NCI-H1930 (cell line): ENCODE results near the gene NRXN3.
A peak's percentile ranks its signal among the peaks of the same experiment; 100 is the strongest.

Experiments used
- DNase-seq, 2 experiments: peaks; one replicate each; lab custom pipeline; 2025; lab: John Stamatoyannopoulos, UW

The NRXN3 gene

DNA sequence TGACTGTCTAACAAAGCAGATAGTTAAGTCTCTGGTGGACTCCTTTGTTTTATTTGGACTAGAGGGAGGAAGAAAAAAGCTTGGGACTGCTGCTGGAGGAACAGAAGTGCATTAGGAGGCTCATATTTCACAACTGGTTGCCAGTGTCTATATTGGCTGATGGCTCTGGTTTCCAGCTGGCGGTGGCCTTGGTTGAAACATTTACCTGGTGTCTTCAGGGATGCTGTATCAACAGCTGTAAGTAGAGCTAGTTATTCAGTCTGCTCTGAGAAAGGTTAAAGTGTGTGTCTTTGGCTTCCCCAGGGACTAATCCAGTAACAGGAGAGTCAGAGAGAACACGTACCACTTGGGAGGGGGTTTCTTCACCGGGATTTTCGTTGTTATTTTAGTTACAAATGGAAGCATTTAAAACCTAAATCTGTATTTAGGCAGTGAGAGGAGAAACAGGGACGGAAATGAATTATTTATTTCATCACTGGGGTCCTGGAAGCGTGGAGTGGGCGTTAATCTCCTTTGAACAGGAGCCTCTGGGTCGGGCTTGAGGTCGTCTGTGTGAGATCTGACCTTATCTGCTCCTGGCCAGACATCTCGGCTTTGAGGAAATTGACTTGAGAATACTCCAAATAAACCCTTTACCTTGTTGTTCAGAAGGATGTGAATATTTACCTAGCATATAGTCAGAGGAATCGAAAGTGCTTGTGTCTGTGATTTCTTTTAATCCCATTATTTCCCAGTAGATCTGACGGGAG, 149.9 kb downstream of the NRXN3 start:
- DNase-seq, result peak; percentile 75 to 91

- no peak for DNase-seq
Measured at GRCh38 chr14:78324353-78324752, 154.2 kb downstream of the NRXN3 start.

DNA sequence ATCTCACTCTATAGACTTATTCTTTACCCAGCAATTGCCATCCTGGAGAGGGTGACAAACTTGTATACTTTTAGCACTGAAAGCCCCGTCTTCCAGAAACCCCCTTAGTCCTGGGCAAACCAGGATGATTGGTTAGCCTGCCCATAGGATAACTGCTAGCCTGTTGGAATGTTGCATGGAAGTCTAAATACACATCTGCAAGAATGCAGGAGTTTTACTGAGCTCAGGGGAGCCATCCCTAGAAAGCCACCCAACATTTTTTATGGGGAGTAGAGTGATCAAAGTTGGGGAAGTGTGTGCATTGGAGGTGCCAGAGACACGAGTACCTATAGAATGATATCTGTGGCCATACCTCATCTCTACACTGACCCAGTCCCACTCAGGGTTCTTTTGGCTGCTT, 155.7 kb downstream of the NRXN3 start:
- no peak for DNase-seq

- no peak for DNase-seq
Measured at GRCh38 chr14:78327426-78328221, 157.5 kb downstream of the NRXN3 start.

DNA sequence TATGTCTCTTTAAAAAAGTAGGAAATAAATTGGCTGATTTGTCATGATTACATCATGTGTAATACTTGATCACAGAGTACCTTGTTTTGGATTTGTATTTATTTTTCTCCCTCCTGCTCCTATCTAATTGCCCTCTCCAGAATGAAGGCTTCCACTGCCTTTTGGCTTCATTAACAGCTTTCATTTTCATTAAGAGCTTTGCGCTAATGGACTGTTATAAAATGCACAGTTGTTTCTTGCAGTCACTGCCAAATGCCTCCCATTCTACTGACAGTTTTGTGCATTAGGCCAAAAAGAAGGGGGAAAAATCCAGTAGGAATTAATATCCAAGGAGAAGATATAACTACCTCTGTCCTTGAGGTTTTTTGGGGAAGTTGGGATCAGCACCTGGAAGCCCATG, 159.2 kb downstream of the NRXN3 start:
- DNase-seq, result no peak

DNA sequence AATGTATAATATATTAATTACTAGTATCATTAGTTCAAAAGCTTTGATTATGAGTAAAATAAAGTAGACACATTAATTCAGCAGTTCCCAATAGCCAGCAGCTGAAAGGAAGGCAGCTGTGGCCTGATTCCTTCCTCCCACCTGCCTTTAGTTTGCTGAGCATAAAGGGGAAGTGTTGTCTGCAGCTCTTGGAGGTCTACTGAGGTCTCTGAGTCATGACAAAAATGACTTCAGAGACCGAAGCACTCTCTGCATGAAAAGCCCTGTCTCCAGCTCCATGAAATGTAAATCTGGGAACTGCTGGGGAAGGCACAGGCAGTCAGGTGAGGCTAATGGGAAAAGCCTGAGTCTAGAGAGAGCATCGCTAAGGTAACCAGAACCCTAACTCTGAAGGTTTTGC, 165.4 kb downstream of the NRXN3 start:
- no peak for DNase-seq

DNA sequence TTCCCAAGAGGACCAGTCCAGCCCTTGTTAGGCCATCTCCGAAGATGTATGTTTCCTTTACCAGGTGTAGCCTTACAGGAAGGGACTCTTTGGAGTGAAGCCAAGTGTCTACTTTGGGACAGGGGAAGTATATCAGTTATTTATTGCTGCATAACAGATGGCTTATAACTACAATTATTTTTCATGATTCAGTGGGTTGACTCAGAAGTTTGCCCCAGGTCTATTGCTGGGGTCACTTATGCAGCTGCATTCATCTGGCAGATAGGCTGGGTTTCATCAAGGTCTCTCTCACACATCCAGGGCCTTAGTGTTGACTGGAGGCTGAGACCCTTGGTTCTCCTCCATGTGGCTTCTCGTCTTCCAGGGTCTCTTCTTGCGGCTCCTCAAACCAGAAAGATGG, 170.1 kb downstream of the NRXN3 start:
- no peak for DNase-seq

DNA sequence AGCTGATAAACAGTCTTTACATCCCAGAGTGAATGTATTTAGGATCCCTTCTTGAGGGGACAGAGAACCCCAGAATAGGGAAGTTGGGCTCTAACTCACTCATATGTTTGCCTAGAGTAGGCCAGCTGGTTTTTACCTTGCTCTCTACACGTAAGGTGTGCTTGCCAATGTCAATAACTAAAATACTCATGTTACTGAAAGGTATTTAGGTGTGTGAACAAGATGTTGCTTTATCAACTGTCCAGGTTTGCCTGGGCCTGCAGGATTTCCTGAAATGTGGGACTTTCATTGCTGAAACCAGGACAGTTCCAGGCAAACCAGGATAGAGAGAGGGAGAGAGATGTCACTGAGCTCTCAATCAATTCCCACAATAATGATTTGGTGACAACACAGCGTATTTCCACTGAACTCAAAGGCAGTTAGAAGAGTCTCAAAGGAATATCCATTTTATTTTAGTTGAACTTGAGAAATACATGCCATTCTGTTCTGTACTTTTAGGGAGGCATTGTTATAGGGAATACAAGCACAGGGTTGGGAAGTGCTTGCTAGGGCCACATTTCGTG, 171.7 kb downstream of the NRXN3 start:
- DNase-seq, result no peak

- DNase-seq, result no peak
Measured at GRCh38 chr14:78342879-78343278, 172.7 kb downstream of the NRXN3 start.

DNA sequence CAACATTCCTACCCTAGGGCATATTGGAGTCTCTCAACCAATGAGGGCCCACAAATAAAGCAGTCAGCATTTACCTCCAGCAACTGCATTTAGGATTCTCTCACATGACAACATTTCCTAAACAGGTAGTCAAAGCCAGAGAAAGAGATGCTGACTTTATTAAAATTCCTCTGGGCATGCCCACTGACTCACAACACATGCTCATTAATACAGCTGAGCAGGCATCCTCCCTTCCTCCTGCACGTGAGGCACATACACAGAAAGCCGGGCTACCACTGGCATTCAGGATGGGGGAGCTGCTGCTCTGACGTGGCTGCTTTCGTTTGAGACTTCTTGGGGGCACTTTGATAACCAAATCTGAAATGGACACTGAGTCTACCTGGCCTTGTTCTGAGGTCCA, 174.1 kb downstream of the NRXN3 start:
- no peak for DNase-seq

GRCh38 chr14:78345131-78345744, 175.1 kb downstream of the NRXN3 start:
- DNase-seq, result no peak

GRCh38 chr14:78346747-78347146, 176.6 kb downstream of the NRXN3 start:
- DNase-seq, result no peak

- DNase-seq, result no peak
Measured at GRCh38 chr14:78355109-78355508, 184.9 kb downstream of the NRXN3 start.

- DNase-seq, result no peak
Measured at GRCh38 chr14:78356391-78356790, 186.2 kb downstream of the NRXN3 start.

- DNase-seq, result no peak
Measured at GRCh38 chr14:78358591-78358990, 188.4 kb downstream of the NRXN3 start.

DNA sequence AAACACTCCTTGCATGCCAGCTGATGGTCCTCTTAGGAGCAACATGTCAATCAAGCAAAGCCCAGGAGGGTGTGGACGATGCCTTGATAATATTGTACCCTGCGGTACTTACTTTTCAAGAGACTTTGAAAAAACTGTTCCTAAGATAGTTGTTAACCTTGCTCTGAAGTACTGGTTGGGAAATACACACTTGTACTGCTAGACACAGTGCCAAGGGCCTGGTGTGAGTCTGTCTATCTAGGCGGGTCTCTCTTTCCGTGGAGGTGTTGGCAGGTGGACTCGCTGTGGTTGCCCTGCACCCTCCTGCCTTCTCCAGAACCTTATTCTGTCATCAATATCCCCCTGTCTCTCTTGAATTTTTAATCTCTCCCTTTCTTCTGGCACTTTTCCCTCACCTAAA, 189.4 kb downstream of the NRXN3 start:
- DNase-seq, result no peak

DNA sequence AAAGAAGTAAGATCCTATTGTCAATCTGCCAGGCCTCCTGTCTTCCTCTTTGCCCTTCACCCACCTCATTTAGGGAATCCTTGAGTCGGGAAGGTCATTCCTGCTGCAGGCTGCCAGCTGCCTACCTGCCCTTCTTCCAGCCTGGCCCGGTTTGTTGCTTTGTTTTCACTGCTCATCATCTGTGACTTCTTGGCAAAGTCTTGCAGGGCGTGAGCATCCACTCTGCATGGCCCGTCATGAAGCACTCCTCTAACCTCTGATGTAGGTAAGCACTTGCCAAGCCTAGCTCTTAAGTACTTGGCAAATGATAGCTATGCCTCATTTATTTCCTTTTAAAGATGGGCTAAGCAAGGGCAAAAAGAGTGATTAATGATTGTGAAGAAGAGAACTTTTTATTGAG, 192.8 kb downstream of the NRXN3 start:
- no peak for DNase-seq

DNA sequence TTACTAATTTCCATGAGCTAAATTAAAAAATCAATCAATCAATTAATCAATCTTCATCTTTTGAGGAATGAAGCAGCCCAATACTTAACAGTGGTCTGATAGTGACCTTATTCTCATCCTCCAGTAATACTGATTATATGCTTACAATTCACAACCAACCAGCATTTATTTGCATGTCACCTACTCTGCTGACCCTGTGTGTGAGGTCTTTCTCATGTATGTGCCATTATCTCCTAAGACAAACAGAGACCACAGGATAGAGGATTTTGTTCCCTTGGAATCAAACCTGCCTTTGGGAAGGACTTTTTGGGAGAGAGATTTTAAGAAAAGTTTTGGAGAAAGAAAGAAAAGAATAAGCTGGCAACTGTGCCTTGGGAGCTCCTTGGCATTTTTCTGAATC, 197.2 kb downstream of the NRXN3 start:
- no peak for DNase-seq

- DNase-seq, result no peak
Measured at GRCh38 chr14:78383060-78383459, 212.9 kb downstream of the NRXN3 start.

DNA sequence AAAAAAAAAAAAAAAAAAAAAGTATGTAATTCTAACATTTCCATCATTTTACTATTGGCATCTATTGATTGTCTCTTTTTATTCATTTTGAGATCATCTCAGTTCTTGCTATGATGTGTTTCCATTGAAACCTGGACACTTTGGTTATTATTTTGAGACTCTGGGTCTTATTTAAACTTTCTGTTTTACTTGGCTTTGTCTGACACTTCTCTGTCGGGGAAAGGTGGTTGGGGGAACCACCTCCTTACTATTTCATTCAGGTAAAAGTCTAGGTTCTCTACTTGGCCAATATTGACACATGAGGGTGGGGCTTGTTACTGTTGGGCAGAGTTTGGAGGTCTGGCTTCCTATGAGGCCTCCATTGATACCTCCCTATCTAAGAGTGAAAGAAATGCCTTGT, 228.0 kb downstream of the NRXN3 start:
- no peak for DNase-seq

DNA sequence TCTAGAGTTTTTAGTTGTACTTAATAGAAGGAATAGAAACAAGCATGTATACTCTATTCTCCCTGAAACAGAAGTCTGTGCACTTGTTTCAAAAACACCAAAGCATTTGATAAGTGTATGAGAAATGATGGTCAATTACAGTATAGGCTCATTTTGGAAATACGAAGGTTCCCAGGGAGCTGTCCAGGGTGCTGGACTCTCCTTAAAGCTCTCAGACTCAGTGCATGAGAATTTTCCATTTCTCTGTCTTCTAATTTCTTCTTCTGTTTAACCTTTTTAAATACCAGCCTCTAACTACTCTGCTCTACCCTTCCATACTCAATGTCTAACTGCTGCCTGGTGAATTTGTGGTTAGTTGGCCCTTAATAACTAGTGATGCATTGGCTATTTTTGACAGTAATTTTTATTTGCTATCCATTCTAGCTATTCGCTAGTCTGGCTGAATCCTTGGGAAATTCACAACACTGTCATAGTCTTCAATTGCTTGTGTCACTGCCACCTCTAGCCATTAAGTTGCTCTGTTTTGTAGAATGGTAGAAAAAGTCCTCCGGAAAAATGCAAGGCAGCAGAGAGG, 229.2 kb downstream of the NRXN3 start:
- DNase-seq, result no peak

- no peak for DNase-seq
Measured at GRCh38 chr14:78401866-78402265, 231.7 kb downstream of the NRXN3 start.
